ENCODE results near the gene MTHFD1L. TPM values are rescaled to one million over a fixed set of nuclear protein-coding genes. Genes with fewer than 3 reads are reported as not detected.

MTHFD1L gene
- total RNA-seq, 2 donors from 2014 or later, result 3.1 to 18.7 TPM

DNA sequence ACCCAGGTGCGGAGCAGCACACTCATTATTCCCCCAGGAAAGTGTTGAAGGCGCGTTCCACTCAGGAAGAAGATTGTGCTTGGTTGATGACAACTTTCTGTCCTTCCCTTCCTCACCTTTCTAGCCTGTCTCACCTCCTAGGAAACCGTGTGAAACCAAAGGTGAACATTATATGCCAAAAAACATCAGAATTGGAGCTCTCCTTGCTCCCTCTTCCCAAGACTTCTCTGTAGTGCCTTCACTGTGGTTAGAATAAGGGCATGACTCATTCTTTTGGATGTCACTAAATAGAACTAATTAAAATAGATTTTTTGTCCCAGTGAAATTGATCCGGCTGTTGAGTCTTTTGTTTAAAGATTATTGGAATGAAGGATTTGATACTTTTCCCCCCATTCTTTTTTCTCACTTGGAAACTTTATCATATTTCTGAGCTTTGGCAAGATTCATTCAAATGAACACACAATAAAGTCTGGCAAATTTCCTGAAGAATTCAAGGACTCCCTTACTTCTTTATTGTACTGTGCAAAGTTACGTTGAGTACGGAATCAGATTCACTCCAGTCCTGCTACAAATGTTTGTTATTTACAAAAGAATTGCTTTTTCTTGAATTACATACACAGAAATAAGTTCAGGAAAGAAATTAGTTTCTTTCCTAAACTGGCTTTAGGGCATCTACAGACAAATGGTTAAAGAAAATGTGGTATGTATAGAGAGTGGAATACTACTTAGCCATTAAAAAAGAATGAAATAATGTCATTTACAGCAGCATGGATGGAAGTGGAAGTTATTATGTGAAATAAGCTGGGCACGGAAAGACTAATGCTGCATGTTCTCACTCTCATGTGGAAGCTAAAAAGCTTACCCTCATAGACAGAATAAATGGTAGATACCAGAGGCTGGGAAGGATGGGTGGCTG is 231.4 kb downstream of the MTHFD1L start:
- no peak for DNase-seq (ENCODE audit: low spot score)
- intact Hi-C loops (cut with DNase I), result no loop called here
- H3K27me3 ChIP-seq (replicated peaks; ENCODE audit: insufficient read depth), result no peaks in the 10 kb centered on the region

GRCh38 chr6:151098166-151098565 is 232.7 kb downstream of the MTHFD1L start:
- Histone ChIP-seq H3K27ac (no peak overlapping the region), H3K9me3 (no peaks in the 10 kb centered on the region), H3K4me1 (replicated peaks) (no peaks in the 10 kb centered on the region), H3K4me3 (no peak overlapping the region), H3K36me3 (no peaks in the 10 kb centered on the region), H3K27me3 (replicated peaks; ENCODE audit: insufficient read depth) (no peaks in the 10 kb centered on the region)
- no peak for TF ChIP-seq POLR2A (IDR thresholded peaks at IDR 0.05)
- TF ChIP-seq POLR2AphosphoS5 (IDR thresholded peaks at IDR 0.05), result no peak
- TF ChIP-seq CTCF (IDR thresholded peaks at IDR 0.05), result no peak
- DNase-seq (ENCODE audit: low spot score), result no peak
- WGBS, result 91% methylated on average over 4 of the region's 4 CpGs
- intact Hi-C loops (cut with DNase I), result no loop called here

More for the DNA sequence above, 231.4 kb downstream of the MTHFD1L start:
- H3K36me3 ChIP-seq, result no peaks in the 10 kb centered on the region
- 89% methylated on average over 8 of the region's 8 CpGs for WGBS
- H3K4me3 ChIP-seq, result no peak overlapping the region
- no peak overlapping the region for H3K27ac ChIP-seq
- no peaks in the 10 kb centered on the region for H3K4me1 ChIP-seq (replicated peaks)
- H3K9me3 ChIP-seq, result no peaks in the 10 kb centered on the region
- TF ChIP-seq POLR2A (IDR thresholded peaks at IDR 0.05) (no peak), CTCF (IDR thresholded peaks at IDR 0.05) (no peak), POLR2AphosphoS5 (IDR thresholded peaks at IDR 0.05) (no peak)

DNA sequence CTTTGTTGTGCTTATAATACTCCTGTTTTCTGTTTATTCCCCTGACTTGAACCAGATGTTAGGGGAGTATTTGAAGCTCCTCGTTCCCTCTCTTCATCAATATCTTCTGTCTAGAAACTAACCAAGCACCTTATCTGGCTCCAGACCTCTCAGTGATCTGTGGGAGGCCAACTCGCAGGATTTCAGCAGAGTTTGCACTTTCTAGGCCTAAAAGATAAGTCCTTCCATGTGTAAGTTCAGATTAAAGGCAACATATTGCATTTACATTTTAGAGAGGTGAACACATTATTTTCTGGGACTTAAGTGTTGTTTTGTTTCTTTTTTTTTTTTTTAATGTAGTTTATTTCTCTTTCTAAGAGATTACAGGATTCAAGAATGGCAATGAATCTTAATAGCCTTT is 234.8 kb downstream of the MTHFD1L start:
- Histone ChIP-seq H3K27ac (no peak overlapping the region), H3K4me1 (replicated peaks) (no peaks in the 10 kb centered on the region), H3K4me3 (no peak overlapping the region), H3K9me3 (no peaks in the 10 kb centered on the region), H3K36me3 (no peaks in the 10 kb centered on the region), H3K27me3 (replicated peaks; ENCODE audit: insufficient read depth) (no peaks in the 10 kb centered on the region)
- 97% methylated on average over 2 of the region's 2 CpGs for WGBS
- intact Hi-C loops (cut with DNase I), result no loop called here
- TF ChIP-seq POLR2A (IDR thresholded peaks at IDR 0.05) (no peak), CTCF (IDR thresholded peaks at IDR 0.05) (no peak), POLR2AphosphoS5 (IDR thresholded peaks at IDR 0.05) (no peak)
- DNase-seq (ENCODE audit: low spot score), result no peak

GRCh38 chr6:151101161-151101815 is 235.8 kb downstream of the MTHFD1L start:
- H3K4me1 ChIP-seq (replicated peaks), result no peaks in the 10 kb centered on the region
- 60% methylated on average over 6 of the region's 6 CpGs for WGBS
- H3K27ac ChIP-seq, result no peak overlapping the region
- no peaks in the 10 kb centered on the region for H3K9me3 ChIP-seq
- H3K4me3 ChIP-seq, result no peak overlapping the region
- no peaks in the 10 kb centered on the region for H3K27me3 ChIP-seq (replicated peaks; ENCODE audit: insufficient read depth)
- H3K36me3 ChIP-seq, result no peaks in the 10 kb centered on the region
- no peak for DNase-seq (ENCODE audit: low spot score)
- no peak for TF ChIP-seq POLR2A (IDR thresholded peaks at IDR 0.05)
- TF ChIP-seq POLR2AphosphoS5 (IDR thresholded peaks at IDR 0.05), result no peak
- TF ChIP-seq CTCF (IDR thresholded peaks at IDR 0.05), result no peak
- intact Hi-C loops (cut with DNase I), result no loop called here
